Prostate gland (tissue), 2 donors: ENCODE results near the gene TNFSF18.

Experiments
- POLR2A ChIP-seq: fragments of 450-650 bp; IDR thresholded peaks from one replicate; pipeline ENCODE4 v1.6.1; 2016; ENCODE audit warnings: antibody characterized with exemption, mild to moderate bottlenecking
- TF ChIP-seq, protein P1 (sequence below), 4 experiments: fragments of 200-600 bp in 2 of 4; fragments of 450-650 bp in 2 of 4; sonication (generic) in 2 of 4; IDR thresholded peaks; 1 replicate in 3 of 4; 2 replicates in 1 of 4; pipeline ENCODE4 v1.5.1; 2016 to 2019; ENCODE audit warnings: antibody characterized with exemption in 4 of 4, mild to moderate bottlenecking in 2 of 4, moderate library complexity in 2 of 4

DNA sequence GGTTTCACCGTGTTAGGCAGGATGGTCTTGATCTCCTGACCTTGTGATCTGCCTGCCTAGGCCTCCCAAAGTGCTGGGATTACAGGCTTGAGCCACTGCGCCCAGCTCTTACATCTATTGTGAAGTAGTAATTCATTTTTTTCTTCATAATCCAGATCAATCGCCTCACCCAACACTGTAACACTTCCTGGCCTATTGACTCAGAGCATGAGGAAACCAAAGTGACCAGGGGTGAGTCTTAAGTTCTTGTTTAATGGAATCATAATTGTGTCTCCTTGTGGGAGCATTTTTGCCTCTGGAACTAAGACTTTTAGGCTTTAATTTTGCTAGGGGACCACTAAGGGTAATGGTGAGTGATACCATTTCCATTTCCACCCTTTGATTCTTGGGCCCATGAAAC is 27.4 kb downstream of the TNFSF18 start:
- TF ChIP-seq POLR2A, result no peak
- TF ChIP-seq, protein P1, sequence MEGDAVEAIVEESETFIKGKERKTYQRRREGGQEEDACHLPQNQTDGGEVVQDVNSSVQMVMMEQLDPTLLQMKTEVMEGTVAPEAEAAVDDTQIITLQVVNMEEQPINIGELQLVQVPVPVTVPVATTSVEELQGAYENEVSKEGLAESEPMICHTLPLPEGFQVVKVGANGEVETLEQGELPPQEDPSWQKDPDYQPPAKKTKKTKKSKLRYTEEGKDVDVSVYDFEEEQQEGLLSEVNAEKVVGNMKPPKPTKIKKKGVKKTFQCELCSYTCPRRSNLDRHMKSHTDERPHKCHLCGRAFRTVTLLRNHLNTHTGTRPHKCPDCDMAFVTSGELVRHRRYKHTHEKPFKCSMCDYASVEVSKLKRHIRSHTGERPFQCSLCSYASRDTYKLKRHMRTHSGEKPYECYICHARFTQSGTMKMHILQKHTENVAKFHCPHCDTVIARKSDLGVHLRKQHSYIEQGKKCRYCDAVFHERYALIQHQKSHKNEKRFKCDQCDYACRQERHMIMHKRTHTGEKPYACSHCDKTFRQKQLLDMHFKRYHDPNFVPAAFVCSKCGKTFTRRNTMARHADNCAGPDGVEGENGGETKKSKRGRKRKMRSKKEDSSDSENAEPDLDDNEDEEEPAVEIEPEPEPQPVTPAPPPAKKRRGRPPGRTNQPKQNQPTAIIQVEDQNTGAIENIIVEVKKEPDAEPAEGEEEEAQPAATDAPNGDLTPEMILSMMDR (IDR thresholded peaks at IDR 0.05), result no peak
